GM18526 (cell line): ENCODE data around the gene MACROH2A1.

ENCODE experiments used
- POLR2A ChIP-seq: IDR thresholded peaks from 3 replicates; pipeline ENCODE4 v1.6.1; 2011; ENCODE audit not compliant: insufficient read length; ENCODE audit errors: extremely low read depth

MACROH2A1 gene

GRCh38 chr5:135343413-135343812 is 55.6 kb downstream of the MACROH2A1 start:
- no peak for TF ChIP-seq POLR2A

- TF ChIP-seq POLR2A, result no peak
Observed at GRCh38 chr5:135342551-135342875, 56.5 kb downstream of the MACROH2A1 start.

- no peak for TF ChIP-seq POLR2A
Observed at GRCh38 chr5:135341696-135342550, 57.1 kb downstream of the MACROH2A1 start.

GRCh38 chr5:135341016-135341666 is 57.9 kb downstream of the MACROH2A1 start:
- TF ChIP-seq POLR2A, result no peak

GRCh38 chr5:135340568-135340967 is 58.5 kb downstream of the MACROH2A1 start:
- no peak for TF ChIP-seq POLR2A

GRCh38 chr5:135339623-135340022 is 59.4 kb downstream of the MACROH2A1 start:
- no peak for TF ChIP-seq POLR2A

GRCh38 chr5:135339189-135339588 is 59.8 kb downstream of the MACROH2A1 start:
- no peak for TF ChIP-seq POLR2A

- TF ChIP-seq POLR2A, result no peak
Observed at GRCh38 chr5:135337064-135337463, 62.0 kb downstream of the MACROH2A1 start.

- TF ChIP-seq POLR2A, result no peak
Observed at GRCh38 chr5:135335031-135335828, 63.8 kb downstream of the MACROH2A1 start.

- no peak for TF ChIP-seq POLR2A
Observed at GRCh38 chr5:135333732-135334515, 65.1 kb downstream of the MACROH2A1 start.

- no peak for TF ChIP-seq POLR2A
Observed at GRCh38 chr5:135332519-135333150, 66.4 kb downstream of the MACROH2A1 start.

- TF ChIP-seq POLR2A, result no peak
Observed at GRCh38 chr5:135331612-135332011, 67.4 kb downstream of the MACROH2A1 start.

- TF ChIP-seq POLR2A, result no peak
Observed at GRCh38 chr5:135330798-135331096, 68.3 kb downstream of the MACROH2A1 start.

GRCh38 chr5:135329913-135330797 is 68.9 kb downstream of the MACROH2A1 start:
- no peak for TF ChIP-seq POLR2A
